GM12878 (cell line): ENCODE results near the gene CALML5. TPM values are rescaled to one million over a fixed set of nuclear protein-coding genes. Genes with fewer than 3 reads are reported as not detected.

Experiments used
- ATAC-seq: fragments of 200-7000 bp; cut with Tn5 transposase; 3 replicates; pipeline ENCODE4 v1.9.1; 2020; ENCODE audit warnings: mild to moderate bottlenecking, moderate library complexity
- BruUV-seq: library from RNA; stranded (reverse); fragments of 400-500 nt; replicated peaks from 2 replicates; lab custom pipeline; 2021; lab: Mats Ljungman, UMichigan
- CTCF ChIA-PET: fragments of 300-600 bp; sonication (Branson Sonifier 250); formaldehyde crosslinking; extraction: SDS; loops from one replicate; lab custom pipeline; 2021; ENCODE audit warnings: inconsistent platforms; lab: Yijun Ruan, JAX
- POLR2A ChIA-PET: fragments of 350-600 bp; formaldehyde crosslinking; extraction: SDS; loops from one replicate; lab custom pipeline; 2021; ENCODE audit warnings: inconsistent platforms; lab: Charles Lee
- RAD21 ChIA-PET: fragments of 300-600 bp; sonication (Branson Sonifier 250); formaldehyde crosslinking; loops from one replicate; lab custom pipeline; 2023; ENCODE audit warnings: antibody characterized with exemption; ENCODE audit not compliant: unreplicated experiment; lab: Charles Lee
- SMC1A ChIA-PET: fragments of 300-600 bp; sonication (Branson Sonifier 250); formaldehyde crosslinking; loops from one replicate; lab custom pipeline; 2023; ENCODE audit not compliant: unreplicated experiment, uncharacterized antibody; lab: Charles Lee
- DNase-seq: peaks from one replicate; pipeline ENCODE4 v3.0.0-alpha.2; 2011; ENCODE audit warnings: low read depth, low spot score
- FAIRE-seq: peaks from 3 replicates; lab custom pipeline; 2011; peaks lifted over from hg19 to GRCh38; lab: Jason Lieb, UNC
- H2AFZ ChIP-seq: 2 replicates; pipeline ENCODE4 v1.6.0; 2011; ENCODE audit warnings: low read depth, low read length, control low read depth; ENCODE audit not compliant: control insufficient read depth
- H3K27ac ChIP-seq: 2 replicates; pipeline ENCODE4 v1.5.1; 2011; ENCODE audit warnings: control low read depth; ENCODE audit not compliant: control insufficient read depth, insufficient read depth
- H3K27me3 ChIP-seq, 2 experiments: replicated peaks in 1 of 2; 2 replicates each; pipeline versions ENCODE4 v1.6.0 to v1.6.1; 2011; ENCODE audit warnings: low read length in 1 of 2; ENCODE audit not compliant: control insufficient read depth in 2 of 2, insufficient read depth in 2 of 2
- H3K36me3 ChIP-seq, 2 experiments: 2 replicates each; pipeline ENCODE4 v1.5.1; 2011; ENCODE audit warnings: low read length in 1 of 2; ENCODE audit not compliant: control insufficient read depth in 2 of 2, insufficient read depth in 2 of 2
- H3K4me1 ChIP-seq: 2 replicates; pipeline ENCODE4 v1.6.1; 2011; ENCODE audit warnings: mild to moderate bottlenecking, low read length, moderate library complexity, mixed read lengths; ENCODE audit not compliant: control insufficient read depth, insufficient read depth
- H3K4me2 ChIP-seq: 2 replicates; pipeline ENCODE4 v1.6.0; 2011; ENCODE audit warnings: control low read depth; ENCODE audit not compliant: control insufficient read depth, insufficient read depth
- H3K4me3 ChIP-seq: fragments of 200-600 bp; sonication (generic); 2 replicates; pipeline ENCODE4 v1.5.1; 2016
- H3K79me2 ChIP-seq: 2 replicates; pipeline ENCODE4 v1.6.0; 2011; ENCODE audit warnings: low read length; ENCODE audit not compliant: control insufficient read depth, insufficient read depth
- H3K9ac ChIP-seq: 2 replicates; pipeline ENCODE4 v1.8.0; 2011; ENCODE audit warnings: low read length, control low read depth, mixed read lengths; ENCODE audit not compliant: control insufficient read depth, insufficient read depth
- H3K9me3 ChIP-seq: replicated peaks from 3 replicates; pipeline ENCODE4 v1.5.1; 2011; ENCODE audit warnings: mild to moderate bottlenecking, low read length; ENCODE audit not compliant: control insufficient read depth, insufficient read depth
- H4K20me1 ChIP-seq: 2 replicates; pipeline ENCODE4 v1.6.0; 2011; ENCODE audit not compliant: control insufficient read depth, insufficient read depth
- KDM1A ChIP-seq: fragments of 200-600 bp; sonication (generic); IDR thresholded peaks from 2 replicates; pipeline ENCODE4 v1.6.1; 2016; ENCODE audit warnings: borderline replicate concordance
- SMARCA5 ChIP-seq: fragments of 450-650 bp; IDR thresholded peaks from 2 replicates; pipeline ENCODE4 v1.6.1; 2017; ENCODE audit warnings: mild to moderate bottlenecking
- SPI1 ChIP-seq: IDR thresholded peaks from 2 replicates; pipeline ENCODE4 v1.6.1; 2011; ENCODE audit warnings: low read depth, mild to moderate bottlenecking, low read length, moderate library complexity, borderline replicate concordance; ENCODE audit not compliant: insufficient read depth
- STAT3 ChIP-seq: IDR thresholded peaks from 2 replicates; pipeline ENCODE4 v1.6.1; 2011; ENCODE audit warnings: low read depth, low read length, improper control_type of control experiment
- WGBS: methylation state at CpG from one replicate; pipeline ENCODE4 v1.1.6; 2016; ENCODE audit warnings: low lambda C conversion rate; ENCODE audit not compliant: insufficient replicate concordance, insufficient coverage; ENCODE audit errors: missing lambda C conversion rate; 5-methylcytosine and 5-hydroxymethylcytosine counted together
- in situ Hi-C: fragments of 300-500 bp; cut with MboI; formaldehyde crosslinking; loops from 9 replicates; pipeline ENCODE4 v1.14.3; 2018; ENCODE audit warnings: mixed read lengths
- intact Hi-C: fragments of 100-400 bp; cut with micrococcal nuclease; formaldehyde crosslinking; loops from one replicate; pipeline ENCODE4 v1.14.2; 2022; ENCODE audit not compliant: unreplicated experiment
- polyA plus RNA-seq, 11 experiments: library from polyadenylated mRNA; depleted of rRNA in 4 of 11; unstranded in 6 of 11; stranded (reverse) in 5 of 11; fragments of >200 nt; fragmentation: Nextera tagmentation in 4 of 11; fragmentation: Illumina TruSeq in 1 of 11; extraction: Ambion mirVana in 4 of 11; extraction: Trizol in 1 of 11; gene quantifications; 1 replicate in 1 of 11; 2 replicates in 10 of 11; pipeline versions ENCODE4 v1.2.1 to v1.2.3, GENCODE V29; 2011 to 2016; ENCODE audit warnings: inconsistent platforms in 2 of 11, missing spikeins in 2 of 11, low read depth in 1 of 11
- total RNA-seq, 4 experiments: library from RNA; depleted of rRNA in 3 of 4; stranded (reverse); fragments of >200 nt in 3 of 4; fragmentation: Illumina TruSeq in 1 of 4; extraction: Trizol in 1 of 4; gene quantifications; 2 replicates each; pipeline versions ENCODE4 v1.2.1 to v1.2.3, GENCODE V29; 2013 to 2021
- TF ChIP-seq, protein P1 (sequence below): fragments of 450-650 bp; IDR thresholded peaks from 2 replicates; pipeline ENCODE4 v1.6.1; 2017; ENCODE audit warnings: mild to moderate bottlenecking, moderate library complexity
- TF ChIP-seq, protein P2 (sequence below): IDR thresholded peaks from 2 replicates; pipeline ENCODE4 v1.6.1; 2012; ENCODE audit warnings: low read depth, low read length, improper control_type of control experiment

The CALML5 gene
- total and polyA plus RNA-seq, 10 of the 15 experiments (the other 5 are each of a cell fraction or from before 2014, with no cell fraction given) = not detected

DNA sequence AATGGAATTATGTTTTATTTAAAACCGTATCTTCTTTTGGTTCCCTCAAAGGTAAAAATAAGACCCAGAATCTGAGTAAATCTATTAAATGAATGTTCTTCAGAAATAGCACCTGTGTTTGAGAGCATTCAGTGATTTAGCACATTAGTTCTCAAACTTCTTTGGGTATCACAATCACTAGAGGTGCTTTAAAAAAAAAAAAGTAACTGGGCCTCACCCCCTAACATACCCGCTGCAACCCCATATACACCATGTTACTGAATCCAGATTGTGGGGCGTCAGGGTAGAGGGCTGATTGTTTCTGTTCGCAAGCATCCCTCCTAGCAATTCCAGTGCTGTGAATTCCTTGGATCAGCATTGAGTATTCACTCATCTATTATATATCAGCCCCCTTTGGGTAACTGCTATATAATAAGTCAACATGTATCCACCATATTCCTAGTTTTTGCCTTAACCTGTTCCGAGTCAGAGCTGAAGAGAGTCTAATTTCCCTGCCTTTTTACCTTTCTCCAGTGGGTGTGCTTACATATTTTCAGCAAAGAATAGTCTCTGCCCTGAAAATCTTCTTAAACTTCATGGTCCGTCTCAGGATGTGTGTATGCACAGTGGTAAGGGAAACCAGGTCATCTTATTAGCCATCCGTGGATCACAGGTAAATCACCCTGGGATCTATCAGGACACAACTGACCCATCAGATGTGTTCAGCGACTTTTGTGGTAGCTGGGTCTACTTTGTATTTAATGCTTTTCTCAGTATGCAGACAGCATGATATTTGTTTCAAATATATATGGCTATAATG lies 40.2 kb downstream of the CALML5 start:
- Histone ChIP-seq H3K4me2 (no peak overlapping the region), H3K79me2 (no peaks in the 10 kb centered on the region), H3K4me3 (no peak overlapping the region), H3K27me3 (no peaks in the 10 kb centered on the region), H3K4me1 (no peaks in the 10 kb centered on the region), H3K9me3 (no peaks in the 10 kb centered on the region), H2AFZ (no peak overlapping the region), H3K36me3 (peaks cover 5 to 10% of the 10 kb centered on the region in 2 experiments), H3K9ac (no peak overlapping the region), H3K27ac (no peak overlapping the region), H4K20me1 (no peaks in the 10 kb centered on the region)
- in situ Hi-C loops = no loop called here
- intact Hi-C loops = no loop called here
- no TSS peak for BruUV-seq
- ATAC-seq (no peak), DNase-seq (no peak), FAIRE-seq (no peak)
- ChIA-PET POLR2A (no interaction called here), SMC1A (no interaction called here), CTCF (interaction anchor here (1.0 to 1.1 kb wide), 2 partner anchors 16 to 164 kb away, joined by 3 to 4 read pairs; no protein-coding TSS in a partner anchor), RAD21 (interaction anchor here (1.3 kb wide), 1 partner anchor 164 kb away, joined by 4 read pairs; no protein-coding TSS in a partner anchor)
- WGBS = 85% methylated on average over 8 of the region's 8 CpGs
- TF ChIP-seq STAT3 (no peak), SMARCA5 (no peak), SPI1 (no peak), KDM1A (no peak)
- TF ChIP-seq, protein P1, sequence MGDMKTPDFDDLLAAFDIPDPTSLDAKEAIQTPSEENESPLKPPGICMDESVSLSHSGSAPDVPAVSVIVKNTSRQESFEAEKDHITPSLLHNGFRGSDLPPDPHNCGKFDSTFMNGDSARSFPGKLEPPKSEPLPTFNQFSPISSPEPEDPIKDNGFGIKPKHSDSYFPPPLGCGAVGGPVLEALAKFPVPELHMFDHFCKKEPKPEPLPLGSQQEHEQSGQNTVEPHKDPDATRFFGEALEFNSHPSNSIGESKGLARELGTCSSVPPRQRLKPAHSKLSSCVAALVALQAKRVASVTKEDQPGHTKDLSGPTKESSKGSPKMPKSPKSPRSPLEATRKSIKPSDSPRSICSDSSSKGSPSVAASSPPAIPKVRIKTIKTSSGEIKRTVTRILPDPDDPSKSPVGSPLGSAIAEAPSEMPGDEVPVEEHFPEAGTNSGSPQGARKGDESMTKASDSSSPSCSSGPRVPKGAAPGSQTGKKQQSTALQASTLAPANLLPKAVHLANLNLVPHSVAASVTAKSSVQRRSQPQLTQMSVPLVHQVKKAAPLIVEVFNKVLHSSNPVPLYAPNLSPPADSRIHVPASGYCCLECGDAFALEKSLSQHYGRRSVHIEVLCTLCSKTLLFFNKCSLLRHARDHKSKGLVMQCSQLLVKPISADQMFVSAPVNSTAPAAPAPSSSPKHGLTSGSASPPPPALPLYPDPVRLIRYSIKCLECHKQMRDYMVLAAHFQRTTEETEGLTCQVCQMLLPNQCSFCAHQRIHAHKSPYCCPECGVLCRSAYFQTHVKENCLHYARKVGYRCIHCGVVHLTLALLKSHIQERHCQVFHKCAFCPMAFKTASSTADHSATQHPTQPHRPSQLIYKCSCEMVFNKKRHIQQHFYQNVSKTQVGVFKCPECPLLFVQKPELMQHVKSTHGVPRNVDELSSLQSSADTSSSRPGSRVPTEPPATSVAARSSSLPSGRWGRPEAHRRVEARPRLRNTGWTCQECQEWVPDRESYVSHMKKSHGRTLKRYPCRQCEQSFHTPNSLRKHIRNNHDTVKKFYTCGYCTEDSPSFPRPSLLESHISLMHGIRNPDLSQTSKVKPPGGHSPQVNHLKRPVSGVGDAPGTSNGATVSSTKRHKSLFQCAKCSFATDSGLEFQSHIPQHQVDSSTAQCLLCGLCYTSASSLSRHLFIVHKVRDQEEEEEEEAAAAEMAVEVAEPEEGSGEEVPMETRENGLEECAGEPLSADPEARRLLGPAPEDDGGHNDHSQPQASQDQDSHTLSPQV = no peak
- TF ChIP-seq, protein P2, sequence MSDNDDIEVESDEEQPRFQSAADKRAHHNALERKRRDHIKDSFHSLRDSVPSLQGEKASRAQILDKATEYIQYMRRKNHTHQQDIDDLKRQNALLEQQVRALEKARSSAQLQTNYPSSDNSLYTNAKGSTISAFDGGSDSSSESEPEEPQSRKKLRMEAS = no peak
